ENCODE data around the gene RETN.

Gene RETN

GRCh38 chr19:7657131-7657751 is 11.6 kb upstream of the RETN start:
- no peak for DNase-seq (ENCODE audit: low spot score)

- DNase-seq (ENCODE audit: low spot score) = peak; percentile 40
These were observed 10.6 kb upstream of the RETN start for GRCh38 chr19:7658219-7658686.

DNA sequence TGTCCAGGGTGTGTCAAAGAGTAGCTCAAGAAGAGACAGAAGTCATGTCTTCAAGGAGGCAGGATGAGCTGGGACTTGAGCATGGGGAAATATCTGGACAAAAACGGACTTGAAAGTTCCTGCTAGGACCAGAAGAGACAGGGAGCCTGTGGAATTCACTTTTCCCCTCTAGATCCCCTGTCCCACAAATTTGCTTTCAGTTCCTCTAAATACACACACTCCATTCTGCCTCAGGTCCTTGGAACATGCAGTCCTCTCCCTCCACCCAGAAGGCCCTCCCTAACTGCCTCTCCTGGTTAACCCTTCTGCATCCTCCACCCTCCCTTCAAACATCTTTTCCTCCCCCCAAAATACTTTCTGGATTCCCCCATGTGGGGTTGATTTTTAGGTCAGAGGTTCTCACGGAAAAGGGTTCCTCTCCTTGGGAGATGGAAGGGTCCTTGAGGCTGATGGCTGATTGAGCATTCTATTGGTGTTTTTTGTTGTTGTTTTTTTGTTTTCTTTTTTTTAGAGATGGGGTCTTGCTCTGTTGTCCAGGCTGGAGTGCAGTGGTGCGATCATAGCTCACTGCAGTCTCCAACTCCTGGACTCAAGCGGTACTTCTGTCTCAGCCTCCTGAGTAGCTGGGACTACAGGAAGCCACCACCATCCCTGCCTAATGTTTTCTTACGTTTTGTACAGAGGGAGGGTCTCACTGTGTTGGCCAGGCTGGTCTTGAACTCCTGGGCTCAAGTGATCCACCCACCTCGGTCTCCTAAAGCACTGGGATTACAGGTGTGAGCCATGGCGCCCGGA is 6.9 kb upstream of the RETN start:
- no peak for DNase-seq (ENCODE audit: low spot score)

GRCh38 chr19:7662657-7663056 is 6.2 kb upstream of the RETN start:
- no peak for DNase-seq (ENCODE audit: low spot score)

- no peak for DNase-seq (ENCODE audit: low spot score)
These were observed 5.1 kb upstream of the RETN start for GRCh38 chr19:7663706-7664105.

DNA sequence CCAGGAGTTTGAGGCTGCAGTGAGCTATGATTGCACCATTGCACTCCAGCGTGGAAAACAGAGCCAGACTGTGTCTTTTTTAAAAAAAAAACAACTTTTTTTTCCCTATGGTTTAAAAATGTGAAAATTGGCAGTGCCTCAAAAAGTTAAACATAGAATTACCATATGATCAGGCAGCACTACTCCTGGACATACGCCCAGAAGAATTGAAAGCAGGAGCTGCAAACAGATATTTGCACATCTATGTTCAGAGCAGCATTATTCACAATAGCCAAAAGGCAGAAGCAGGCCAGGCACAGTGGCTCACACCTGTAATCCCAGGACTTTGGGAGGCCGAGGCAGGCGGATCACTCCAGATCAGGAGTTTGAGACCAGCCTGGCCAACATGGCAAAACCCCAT is 3.8 kb upstream of the RETN start:
- DNase-seq (ENCODE audit: low spot score) = no peak

DNA sequence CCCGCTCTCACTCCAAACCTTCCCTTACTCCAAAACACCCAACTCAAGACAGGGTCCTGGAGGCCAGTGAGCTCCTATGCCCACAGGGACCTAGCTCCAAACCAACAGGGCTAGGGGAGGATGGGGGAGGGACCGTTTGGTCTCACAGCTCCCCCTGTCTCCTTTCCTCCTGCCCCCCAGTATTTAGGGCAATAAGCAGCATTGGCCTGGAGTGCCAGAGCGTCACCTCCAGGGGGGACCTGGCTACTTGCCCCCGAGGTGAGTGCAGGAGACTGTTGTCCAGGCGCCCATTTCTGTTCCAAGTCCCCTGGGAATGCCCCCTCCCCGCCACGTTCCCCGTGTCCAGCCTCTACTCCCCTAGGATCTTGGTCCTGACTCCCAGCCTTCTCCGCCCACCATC is 792 bp downstream of the RETN start:
- DNase-seq (ENCODE audit: low spot score) = no peak

DNA sequence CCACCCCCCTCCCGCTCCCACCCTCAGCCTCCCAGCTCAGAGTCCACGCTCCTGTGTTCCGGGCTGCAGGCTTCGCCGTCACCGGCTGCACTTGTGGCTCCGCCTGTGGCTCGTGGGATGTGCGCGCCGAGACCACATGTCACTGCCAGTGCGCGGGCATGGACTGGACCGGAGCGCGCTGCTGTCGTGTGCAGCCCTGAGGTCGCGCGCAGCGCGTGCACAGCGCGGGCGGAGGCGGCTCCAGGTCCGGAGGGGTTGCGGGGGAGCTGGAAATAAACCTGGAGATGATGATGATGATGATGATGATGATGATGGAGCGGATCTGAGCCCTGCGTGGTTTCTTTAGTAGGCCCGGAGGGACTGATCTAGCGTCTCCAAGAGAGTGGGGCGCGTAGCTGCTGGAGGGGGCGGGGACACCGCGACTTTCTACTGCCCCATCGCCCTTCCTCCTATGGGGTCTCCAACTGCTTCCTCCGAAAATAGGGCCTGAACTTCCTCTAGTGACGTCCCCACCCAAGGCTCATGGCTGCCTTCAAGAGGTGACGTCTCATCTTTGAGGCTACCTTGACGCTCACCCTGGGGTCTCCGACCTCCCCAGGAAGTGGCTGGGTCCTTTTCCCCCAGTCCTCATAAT is 1.4 kb downstream of the RETN start:
- DNase-seq (ENCODE audit: low spot score) = no peak

- no peak for DNase-seq (ENCODE audit: low spot score)
These were observed 1.9 kb downstream of the RETN start for GRCh38 chr19:7670790-7671189.

DNA sequence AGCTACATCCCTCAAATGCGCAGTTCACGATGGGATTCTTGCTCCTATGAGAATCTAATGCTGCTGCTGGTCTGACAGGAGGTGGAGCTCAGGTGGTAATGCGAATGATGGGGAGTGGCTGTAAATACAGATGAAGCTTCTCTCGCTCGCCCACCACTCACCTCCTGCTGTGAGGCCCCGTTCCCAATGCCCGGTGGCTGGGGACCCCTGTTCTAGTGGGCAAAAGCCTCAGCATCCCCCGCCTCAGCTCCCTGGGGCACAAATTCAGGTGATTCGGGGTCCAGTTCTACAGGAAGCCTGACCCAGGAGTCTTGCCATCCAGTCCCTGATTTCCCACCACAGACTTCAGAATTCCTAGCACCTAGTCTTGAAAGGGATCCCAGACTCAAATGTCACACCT is 3.7 kb downstream of the RETN start:
- no peak for DNase-seq (ENCODE audit: low spot score)

GRCh38 chr19:7674010-7675005 is 5.5 kb downstream of the RETN start:
- peak; percentile 8 for DNase-seq (ENCODE audit: low spot score)

GRCh38 chr19:7676376-7676775 is 7.5 kb downstream of the RETN start:
- no peak for DNase-seq (ENCODE audit: low spot score)

DNA sequence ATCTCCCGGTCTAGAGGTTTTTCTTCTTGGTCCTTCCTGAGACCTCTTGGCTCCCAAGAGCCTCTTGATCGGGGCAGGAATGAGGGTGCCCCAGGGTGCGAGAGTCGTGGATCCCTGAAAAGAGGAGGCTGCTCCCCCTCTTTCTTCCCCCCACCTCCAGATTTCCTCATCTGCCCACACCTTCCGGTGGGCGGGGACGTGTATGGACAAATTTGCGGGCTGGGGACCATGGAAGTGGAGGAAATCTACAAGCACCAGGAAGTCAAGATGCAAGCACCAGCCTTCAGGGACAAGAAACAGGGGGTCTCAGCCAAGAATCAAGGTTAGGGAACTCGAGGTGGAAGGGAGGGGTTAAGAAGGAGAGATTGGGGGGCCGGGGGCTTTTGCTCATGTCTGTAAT is 8.0 kb downstream of the RETN start, which contains the start of gene MCEMP1:
Gene MCEMP1 (plus strand): TSS at position 237 of the 400 bp plus-strand sequence. CDS start 31 bp downstream, at position 268.
- DNase-seq (ENCODE audit: low spot score) = no peak

- no peak for DNase-seq (ENCODE audit: low spot score)
These were observed 8.9 kb downstream of the RETN start for GRCh38 chr19:7677669-7678311.

DNA sequence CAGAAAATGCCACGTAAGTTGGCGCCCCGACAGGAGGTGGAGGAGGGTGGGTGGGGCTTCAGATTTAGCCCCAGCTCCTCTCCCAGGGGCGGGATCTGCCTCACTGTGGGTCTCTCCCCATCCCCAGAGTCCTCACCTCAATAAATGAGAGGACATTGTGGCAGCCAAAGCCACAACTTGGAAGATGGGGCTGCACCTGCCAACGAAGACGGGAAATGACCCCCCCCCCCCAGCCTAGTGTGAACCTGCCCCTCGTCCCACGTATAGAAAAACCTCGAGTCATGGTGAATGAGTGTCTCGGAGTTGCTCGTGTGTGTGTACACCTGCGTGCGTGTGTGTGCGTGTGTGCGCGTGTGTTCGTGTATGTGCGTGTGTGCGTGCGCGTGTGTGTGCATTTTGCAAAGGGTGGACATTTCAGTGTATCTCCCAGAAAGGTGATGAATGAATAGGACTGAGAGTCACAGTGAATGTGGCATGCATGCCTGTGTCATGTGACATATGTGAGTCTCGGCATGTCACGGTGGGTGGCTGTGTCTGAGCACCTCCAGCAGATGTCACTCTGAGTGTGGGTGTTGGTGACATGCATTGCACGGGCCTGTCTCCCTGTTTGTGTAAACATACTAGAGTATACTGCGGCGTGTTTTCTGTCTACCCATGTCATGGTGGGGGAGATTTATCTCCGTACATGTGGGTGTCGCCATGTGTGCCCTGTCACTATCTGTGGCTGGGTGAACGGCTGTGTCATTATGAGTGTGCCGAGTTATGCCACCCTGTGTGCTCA is 10.3 kb downstream of the RETN start:
- no peak for DNase-seq (ENCODE audit: low spot score)

GRCh38 chr19:7679771-7680605 is 11.1 kb downstream of the RETN start:
- DNase-seq (ENCODE audit: low spot score) = no peak

GRCh38 chr19:7680606-7681339 is 11.9 kb downstream of the RETN start, which contains the start of gene TRAPPC5:
Gene TRAPPC5, plus strand, starts transcription at chr19:7680833. Its CDS starts 1,421 bp downstream, at chr19:7682254.
- DNase-seq (ENCODE audit: low spot score) = peak; percentile 67

GRCh38 chr19:7681340-7682174 is 12.7 kb downstream of the RETN start:
- peak; percentile 63 for DNase-seq (ENCODE audit: low spot score)
